Fibroblast of peridontal ligament (primary cell): ENCODE results near the gene GHRL.
A peak's percentile ranks its signal among the peaks of the same experiment; 100 is the strongest.
"Not testable (repeated sequence)": the region's sequence is repeated elsewhere in the genome, so short reads cannot be mapped to it uniquely, and the experiment has no call there.

Experiments used
- DNase-seq: peaks from one replicate; pipeline ENCODE4 v3.0.0-alpha.2; 2010; ENCODE audit errors: extremely low read depth

The GHRL gene

DNA sequence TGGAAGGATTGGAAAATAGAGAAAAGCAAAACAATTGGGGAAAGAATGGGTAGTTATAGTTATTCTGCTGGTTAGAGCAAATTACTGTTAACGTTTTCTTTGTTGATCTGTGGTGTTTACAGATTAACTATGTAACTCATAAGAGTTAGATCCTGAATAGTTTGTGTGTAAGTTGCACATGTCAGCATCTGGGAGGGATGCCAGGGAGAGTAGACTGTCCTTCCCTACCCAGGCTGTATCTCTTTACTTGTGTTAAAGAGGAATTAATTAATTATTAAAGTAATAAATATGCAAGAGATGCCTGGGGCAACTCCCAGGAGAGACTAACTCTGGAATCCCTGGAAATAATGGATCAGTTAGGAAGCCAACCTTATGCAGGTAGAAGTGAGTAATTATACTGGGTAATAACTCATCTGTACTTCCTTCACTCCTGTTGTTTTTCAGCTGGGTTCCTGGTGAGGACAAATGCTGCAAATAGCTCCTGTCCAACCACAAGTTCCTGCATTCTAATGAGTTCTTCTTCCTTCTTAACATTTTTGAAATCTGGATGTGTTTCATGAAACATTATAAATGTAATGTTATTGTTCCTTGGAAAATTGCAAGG lies 18.9 kb downstream of the GHRL start:
- DNase-seq, result peak; percentile 11

DNA sequence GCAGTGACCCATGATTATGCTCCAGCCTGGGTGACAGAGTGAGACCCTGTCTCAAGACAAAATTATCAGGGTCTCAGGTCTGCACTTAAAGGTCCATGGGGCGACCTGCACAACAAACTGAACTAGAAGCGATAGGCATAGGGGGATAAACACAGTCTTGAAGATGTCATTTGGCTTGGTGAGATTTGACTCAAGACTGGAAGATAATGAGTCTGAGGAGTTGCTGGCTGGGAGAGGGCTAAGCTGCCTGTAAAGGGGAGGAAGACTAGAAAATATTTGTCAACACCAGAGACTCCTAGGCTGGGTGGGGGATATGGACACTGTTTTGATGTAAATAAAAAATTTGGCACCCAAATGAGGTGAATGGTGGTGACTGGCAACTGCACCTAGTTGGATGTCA lies 19.8 kb downstream of the GHRL start:
- no peak for DNase-seq

DNA sequence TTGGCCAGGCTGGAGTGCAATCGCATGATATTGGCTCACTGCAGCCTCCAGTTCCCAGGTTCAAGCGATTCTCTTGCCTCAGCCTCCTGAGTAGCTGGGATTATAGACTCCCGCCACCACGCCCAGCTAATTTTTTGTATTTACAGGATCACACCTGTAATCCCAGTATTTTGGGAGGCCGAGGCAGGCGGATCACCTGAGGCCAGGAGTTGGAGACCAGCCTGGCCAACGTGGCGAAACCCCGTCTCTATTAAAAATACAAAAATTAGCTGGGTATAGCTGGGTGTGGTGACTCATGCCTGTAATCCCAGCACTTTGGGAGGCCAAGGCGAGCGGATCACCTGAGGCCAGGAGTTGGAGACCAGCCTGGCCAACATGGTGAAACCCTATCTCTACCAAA lies 20.3 kb downstream of the GHRL start:
- not testable (repeated sequence) for DNase-seq

DNA sequence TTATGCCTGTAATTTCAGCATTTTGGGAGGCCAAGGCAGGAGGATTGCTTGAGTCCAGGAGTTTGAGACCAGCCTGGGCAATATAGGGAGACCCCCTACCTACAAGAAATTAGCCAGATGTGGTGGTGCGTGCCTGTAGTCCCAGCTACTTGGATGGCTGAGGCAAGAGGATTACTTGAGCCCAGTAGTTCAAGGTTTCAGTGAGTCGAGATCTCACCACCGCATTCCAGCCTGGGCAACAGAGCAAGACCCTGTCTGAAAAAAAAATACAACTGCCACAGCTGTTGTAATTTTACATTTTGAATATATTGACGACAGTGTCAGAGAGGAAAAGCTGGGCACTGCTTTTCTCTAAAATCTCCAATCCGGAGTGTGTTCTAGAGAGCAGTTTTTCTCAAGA lies 23.3 kb downstream of the GHRL start:
- DNase-seq, result no peak

DNA sequence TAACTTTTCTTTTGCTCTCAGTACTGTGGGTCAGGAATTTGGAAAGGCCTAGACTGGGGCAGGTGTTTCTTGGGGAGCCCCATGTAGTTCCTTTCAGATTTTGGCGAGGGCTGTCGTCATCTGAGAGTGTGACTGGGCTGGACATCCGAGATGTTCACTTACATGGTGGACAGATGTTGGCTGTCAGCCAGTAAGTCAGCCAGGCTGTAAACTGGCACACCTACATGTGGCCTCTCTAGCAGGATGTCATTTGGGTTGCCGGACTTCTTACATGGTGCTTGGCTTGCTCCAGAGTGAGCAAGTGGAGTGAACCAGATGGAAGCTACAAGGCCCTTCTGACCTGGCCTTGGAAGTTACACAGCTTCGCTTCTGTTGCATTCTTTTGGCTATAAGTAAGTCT lies 23.8 kb downstream of the GHRL start:
- no peak for DNase-seq

DNA sequence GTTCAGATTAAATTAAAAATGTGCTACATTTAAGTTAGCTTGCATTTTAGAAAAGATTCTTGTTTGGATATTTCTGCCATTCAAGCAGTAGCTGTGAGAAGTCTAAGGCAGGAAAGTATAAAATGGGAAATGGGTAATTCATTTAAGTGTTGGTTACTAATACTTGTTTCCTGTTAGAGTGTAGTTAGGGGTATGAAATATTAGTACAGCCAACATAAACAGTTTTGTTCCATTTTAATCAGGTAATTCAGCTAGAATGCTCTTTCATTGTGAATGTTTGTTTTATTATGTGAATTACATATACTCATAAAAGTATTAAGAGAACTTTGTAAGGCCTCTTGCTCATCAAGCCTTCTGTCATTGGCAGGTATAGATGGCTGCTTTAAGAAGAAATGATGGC lies 24.6 kb downstream of the GHRL start:
- DNase-seq, result no peak

DNA sequence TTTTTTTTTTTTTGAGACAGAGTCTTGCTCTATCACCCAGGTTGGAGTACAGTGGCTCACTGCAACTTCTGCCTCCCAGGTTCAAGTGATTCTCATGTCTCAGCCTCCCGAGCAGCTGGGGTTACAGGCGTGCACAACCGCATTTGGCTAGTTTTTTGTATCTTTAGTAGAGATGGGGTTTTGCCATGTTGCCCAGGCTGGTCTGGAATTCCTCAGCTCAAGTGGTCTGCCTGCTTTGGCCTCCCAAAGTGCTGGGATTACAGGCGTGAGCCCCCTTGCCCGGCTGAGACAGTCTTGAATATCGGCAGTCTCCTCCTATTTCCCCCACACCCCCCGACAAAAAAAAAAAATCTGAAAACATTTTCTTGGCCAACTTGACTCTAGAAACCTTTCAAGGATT lies 25.8 kb downstream of the GHRL start:
- not testable (repeated sequence) for DNase-seq

DNA sequence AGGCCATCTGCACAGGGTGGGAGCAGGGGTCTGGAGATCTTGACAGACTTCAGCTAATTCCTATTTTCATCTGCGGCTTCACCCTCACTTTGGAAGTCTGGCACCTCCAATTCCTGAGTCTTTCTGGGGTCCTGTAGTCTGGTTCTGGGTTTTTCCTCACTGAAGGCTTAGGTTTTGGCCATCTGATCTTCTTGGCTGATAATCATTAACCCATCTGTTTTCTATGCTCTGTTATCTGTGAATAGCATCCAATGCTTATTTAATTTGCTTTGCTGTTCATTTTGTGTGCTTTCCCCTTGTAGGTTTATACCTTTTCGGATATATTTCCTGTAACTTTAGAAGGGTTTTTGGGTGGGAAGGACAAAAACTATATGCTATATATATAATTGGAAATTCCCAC lies 26.9 kb downstream of the GHRL start:
- no peak for DNase-seq

DNA sequence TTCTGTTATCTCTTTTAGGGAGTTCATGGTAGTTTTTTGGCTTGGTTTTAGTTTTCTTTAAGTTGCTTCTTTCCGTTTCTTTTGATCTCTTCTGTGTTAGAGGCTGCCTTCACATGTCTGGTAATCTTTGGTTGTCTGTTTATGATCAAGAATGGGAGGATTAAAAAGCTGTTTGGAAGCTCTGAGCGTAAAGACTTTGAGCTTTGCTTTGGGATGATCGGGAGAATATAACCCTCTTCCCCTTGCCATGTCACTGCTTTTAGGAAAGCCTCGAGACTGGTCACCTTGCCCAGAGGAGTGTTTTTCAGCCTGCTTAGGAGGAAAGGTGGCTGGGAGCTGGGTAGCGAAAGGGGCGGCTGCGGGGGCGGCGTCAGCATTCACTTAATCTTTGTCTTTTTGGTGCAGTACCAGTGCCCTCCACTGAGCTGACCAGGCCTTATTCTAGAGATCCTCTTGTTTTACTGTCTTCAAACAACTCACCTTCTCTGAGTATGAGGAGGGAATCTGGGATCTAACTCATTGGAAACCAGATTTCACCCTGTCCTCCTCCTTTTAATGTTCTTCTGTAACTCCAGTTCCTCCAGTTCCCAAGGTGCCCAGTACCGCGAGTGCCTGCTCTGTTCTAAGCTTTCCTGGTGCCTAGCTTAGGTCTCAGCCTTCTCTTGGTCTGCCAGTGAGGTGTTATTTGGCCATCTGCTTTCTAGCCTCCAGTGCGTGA lies 28.9 kb downstream of the GHRL start:
- DNase-seq, result peak; percentile 57

DNA sequence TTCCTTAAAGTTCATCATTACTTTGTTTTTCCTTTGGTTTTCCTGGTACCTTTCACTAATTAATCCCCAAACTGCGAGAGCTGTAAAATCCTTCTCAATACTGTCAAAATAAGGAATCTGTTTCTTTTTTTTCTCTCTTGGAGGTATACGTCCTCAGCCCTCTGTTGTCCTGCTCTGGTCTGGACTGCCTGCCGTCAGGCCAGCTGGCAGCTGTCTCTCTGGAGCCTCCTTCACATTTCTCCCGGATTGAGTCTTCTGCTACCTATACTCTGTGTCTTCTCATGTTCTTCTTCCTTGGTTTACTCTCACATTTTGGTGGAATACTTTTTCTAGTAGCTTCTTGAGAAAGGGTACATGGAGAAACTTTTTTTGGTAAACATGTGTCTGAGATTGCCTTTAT lies 30.7 kb downstream of the GHRL start:
- DNase-seq, result no peak

DNA sequence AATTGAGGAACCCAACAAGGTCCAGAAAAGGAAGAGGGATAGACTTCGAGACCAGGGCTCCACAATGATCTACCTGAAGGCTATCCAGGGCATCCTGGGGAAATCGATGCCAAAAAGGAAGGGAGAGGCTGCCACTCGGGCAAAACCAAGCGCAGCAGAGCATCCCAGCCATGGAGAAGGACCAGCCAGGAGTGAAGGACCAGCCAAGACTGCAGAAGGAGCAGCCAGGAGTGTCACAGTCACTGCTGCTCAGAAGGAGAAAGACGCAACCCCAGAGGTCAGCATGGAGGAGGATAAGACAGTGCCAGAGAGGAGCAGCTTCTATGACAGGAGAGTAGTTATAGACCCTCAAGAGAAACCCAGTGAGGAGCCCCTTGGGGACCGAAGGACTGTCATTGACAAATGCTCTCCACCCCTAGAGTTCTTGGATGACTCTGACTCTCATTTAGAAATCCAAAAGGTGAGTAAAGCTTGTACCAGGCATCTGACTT lies 32.5 kb downstream of the GHRL start:
- DNase-seq, result no peak

DNA sequence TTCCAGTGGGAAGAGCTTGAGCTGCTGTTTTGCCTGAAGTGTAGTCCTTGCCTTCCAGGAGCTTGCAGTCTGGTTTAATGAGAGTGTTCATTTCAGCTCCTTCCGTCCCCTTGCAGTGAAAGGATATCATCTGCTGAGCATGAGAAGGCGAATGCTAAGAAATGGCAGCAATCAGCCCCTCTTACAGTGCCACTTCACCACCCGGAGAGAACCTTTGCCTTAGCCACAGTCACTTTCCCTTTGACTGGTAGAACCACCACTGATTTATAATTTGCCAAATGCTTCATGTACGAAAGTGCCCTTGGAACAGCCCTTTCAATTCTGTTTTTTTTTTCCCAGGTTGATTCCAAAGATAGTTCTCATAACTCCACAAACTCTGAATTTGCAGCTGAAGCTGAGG lies 32.9 kb downstream of the GHRL start:
- DNase-seq, result no peak

DNA sequence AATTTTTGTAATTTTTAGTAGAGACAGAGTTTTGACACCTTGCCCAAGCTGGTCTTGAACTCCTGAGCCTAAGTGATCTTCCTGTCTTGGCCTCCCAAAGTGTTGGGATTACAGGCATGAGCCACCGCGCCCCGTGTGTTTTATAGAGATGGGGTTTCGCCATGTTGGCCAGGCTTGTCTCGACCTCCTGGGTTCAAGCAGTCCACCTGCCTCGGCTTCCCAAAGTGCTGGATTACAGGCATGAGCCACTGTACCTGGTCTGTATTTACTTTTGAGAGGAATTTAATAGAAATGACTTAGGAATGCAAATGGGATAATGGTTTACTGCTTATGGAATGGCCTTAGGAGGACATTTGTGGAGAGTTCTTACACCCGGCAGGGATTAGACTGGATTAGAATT lies 33.7 kb downstream of the GHRL start:
- DNase-seq, result no peak

DNA sequence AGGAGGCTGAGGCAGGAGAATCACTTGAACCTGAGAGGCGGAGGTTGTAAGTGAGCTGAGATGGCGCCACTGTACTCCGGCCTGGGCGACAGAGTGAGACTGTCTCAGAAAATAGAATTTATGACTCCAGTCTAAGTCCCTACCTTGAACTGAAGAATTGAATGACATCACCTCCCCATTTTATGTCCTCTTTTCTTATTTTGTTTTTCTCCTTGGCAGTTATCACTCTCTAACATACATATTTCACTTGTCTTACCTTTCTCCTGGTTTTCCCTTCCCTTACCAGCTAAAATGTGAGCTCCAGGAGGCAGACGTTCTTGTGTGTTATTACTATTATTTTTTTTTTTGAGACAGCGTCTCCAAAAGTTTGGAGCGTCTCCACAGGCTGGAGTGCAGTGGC lies 36.9 kb downstream of the GHRL start:
- DNase-seq, result no peak

DNA sequence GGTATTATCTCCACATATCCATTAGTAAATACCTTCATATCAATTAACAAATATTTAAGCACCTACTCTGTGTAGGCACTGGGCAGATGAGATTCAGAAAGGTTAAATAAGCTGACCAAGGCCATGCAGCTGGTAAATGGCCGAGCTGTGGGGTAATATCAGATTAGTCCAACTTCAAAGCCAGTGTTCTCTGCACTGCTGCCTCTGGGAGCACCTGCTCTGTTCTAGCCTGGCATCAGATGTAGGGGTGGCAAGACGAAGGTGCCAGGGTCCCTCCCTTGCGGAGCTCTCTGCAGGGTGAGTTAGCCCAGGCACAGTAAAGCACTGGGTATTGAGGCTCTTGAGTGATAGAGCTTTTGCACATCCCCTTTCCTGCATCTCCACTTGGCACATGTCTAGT lies 39.0 kb downstream of the GHRL start:
- no peak for DNase-seq

DNA sequence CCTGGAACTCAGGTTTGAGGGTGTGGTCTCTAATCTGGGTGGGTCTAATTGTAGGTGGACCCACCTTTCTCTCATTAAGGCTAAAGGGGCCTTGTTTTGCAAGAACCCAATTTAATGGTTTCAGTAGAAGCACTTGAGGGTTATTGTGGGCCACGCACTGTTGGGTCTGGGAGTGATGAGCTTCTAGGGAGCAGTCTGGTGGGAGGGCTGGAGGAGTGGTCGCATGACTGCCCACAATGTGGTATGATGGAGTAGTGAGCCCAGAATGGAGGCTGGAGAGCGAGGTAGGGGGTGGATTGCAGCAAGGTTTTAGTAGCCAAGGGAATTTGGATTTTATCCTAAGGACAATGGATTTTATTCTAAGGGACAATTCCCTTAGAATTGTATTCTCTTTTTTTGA lies 41.7 kb downstream of the GHRL start:
- DNase-seq, result no peak

DNA sequence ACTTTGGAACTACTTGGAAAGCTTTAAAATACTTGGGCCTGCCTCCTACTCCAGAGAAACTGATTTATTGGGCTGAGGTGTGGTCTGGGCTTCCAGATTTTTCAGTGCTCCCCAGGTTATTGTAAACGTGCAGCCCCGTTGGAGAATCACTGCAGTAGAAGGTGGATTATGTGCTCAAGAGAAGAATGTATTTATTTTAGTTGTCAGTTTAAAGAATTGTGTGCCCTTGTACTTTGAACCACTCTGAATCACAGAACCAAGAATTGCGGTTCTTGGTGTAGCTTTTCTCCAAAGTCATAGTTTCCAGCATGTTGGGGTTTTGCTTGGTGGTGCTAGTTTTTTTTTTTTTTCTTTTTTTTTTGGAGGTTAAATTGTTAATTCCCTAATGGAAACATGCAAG lies 42.9 kb downstream of the GHRL start:
- peak; percentile 45 for DNase-seq

DNA sequence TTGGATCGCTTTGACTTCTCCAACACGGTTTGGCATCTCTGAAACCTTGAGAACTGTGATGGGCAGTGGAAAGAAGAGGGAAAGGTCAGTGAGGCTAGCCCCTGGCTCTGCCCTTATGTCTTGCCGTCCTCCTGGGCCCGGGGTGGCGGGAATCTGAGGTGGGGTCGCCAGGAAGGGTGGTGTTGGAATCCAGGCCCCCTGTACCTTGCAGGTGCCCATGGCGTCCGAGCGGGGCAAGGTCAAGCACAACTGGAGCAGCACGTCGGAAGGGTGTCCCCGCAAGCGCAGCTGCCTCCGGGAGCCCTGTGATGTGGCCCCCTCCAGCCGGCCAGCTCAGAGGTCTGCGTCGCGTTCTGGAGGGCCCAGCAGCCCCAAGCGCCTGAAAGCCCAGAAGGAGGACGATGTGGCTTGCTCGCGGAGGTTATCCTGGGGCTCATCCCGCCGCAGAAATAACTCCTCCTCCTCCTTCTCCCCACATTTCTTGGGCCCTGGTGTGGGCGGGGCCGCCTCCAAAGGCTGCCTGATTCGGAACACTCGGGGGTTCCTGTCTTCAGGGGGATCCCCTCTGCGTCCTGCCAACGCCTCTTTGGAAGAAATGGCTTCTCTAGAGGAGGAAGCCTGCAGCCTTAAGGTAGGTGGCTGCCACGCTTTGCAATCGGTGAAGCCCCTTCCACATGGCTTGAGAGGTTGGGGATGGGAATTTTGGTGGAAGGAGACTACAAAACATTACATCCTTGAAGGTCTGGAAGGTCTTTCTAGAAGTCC lies 43.6 kb downstream of the GHRL start:
- DNase-seq, result peak; percentile 5

DNA sequence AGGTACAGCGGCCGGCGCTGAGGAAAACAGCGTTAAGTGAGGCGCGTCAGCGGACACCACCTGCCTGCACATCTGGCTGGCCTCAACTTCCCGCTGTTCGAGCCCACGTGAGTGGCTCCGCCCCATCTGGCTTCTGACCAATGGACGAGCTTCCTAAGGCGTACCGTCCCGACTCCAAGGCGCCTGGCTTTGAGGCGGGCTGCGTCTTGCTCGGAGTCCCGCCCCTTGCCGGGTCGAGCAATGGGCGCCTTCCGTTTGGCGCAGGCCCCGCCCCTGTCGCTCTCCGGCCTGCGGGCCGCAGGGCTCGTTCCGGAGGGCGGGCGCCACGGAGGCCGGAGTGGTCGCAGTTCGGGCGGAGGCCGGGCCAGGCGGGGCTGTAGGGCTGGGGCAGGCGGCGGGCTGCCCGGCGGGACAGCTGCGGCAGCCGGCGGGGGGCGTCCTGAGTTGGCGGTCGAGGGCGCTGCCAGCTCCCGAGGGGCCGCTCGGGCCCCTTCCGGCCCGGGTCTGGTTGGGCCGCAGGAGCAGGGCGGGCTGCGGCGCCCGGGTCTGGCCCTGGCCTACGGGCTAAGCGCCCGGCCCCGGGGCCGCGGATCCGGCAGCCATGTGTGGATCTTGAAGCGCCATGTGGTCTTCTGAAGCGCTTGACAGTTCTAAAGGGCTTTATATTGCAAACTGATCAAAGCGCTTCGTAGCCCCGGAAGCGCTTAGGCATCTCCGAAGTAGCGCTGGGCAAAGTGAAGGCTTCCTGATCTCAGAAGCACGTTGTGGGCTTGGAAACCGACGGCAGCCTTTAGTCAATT lies 44.4 kb downstream of the GHRL start, which contains the start of gene TATDN2:
TATDN2 (plus strand) TSS at position 276 of the 800 bp plus-strand sequence. CDS start 742 bp downstream, outside the sequence.
- DNase-seq, result peak; percentile 91

DNA sequence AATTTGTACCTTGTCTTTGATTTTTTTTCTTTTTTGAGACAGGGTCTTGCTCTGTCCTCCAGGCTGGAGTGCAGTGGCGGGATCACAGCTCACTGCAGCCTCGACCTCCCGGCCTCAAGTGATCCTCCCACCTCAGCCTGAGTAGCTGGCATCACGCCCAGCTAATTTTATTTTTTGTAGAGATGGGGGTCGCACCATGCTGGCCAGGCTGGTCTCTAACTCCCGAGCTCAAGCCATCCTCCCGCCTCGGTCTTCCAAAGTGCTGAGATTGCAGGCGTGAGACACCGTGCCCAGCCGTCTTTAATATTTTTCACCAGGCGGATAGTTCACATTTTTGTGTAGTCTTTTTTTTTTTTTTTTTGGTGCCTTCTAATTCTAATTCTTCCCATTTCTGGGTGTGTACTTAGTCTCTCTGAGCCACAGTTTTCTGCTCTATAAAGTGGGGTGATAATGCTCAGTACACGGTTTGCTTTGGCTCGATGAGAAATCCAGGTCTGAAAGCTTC lies 45.0 kb downstream of the GHRL start:
- DNase-seq, result no peak

DNA sequence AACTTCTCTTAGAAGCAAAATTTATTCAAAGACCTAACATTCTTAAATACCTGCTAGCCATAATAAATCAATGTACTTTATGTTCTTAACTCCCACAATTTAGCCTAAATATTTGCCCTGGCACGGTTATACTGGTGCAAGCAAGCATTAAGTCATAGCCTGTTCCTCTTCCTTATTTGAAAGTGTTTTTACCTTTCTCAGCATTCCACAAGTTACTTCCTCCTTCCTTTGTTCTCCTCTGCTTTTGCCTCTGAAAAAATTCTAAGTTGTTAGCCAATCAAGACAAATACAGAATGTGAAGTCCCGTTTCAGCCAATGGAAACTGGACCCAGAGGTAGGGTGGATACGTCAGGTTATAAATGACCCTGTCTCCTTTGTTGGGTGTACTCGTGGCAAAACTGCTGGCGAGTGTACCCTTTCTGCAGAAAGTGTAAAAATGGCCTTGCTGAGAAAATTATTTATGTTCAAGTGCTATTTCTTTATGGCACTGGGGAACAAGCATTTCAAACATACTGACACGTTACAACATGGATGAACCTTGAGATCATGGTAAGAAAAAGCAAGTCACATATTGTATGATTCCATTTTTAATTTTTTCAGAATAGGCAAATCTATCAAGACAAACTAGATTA lies 47.5 kb downstream of the GHRL start:
- no peak for DNase-seq
